H9 (cell line): ENCODE data around the gene NOL9. TPM values are rescaled to one million over a fixed set of nuclear protein-coding genes. Genes with fewer than 3 reads are reported as not detected.

Experiments
- DNase-seq: peaks from one replicate; pipeline ENCODE4 v3.0.0-alpha.2; 2017
- H2AFZ ChIP-seq: one replicate; pipeline ENCODE4 v1.6.1; 2013; ENCODE audit warnings: mild to moderate bottlenecking, low read length, control low read depth, moderate library complexity
- H2AK5ac ChIP-seq: 2 replicates; pipeline ENCODE4 v1.6.1; 2013; ENCODE audit warnings: low read length, control low read depth, mixed read lengths; ENCODE audit not compliant: insufficient read length
- H2BK120ac ChIP-seq: one replicate; pipeline ENCODE4 v1.6.1; 2013; ENCODE audit warnings: low read depth, mild to moderate bottlenecking, low read length, control low read depth, inconsistent platforms; ENCODE audit not compliant: poor library complexity, severe bottlenecking
- H2BK12ac ChIP-seq: 2 replicates; pipeline ENCODE4 v1.6.1; 2013; ENCODE audit warnings: low read length, control low read depth, mixed read lengths, low read depth; ENCODE audit not compliant: insufficient read length
- H2BK15ac ChIP-seq: 2 replicates; pipeline ENCODE4 v1.6.1; 2013; ENCODE audit warnings: low read depth, low read length, control low read depth
- H2BK20ac ChIP-seq: one replicate; pipeline ENCODE4 v1.6.1; 2013; ENCODE audit warnings: low read depth, mild to moderate bottlenecking, low read length, control low read depth, inconsistent platforms; ENCODE audit not compliant: poor library complexity, severe bottlenecking
- H2BK5ac ChIP-seq: 2 replicates; pipeline ENCODE4 v1.6.1; 2013; ENCODE audit warnings: low read length, control low read depth, mixed read lengths; ENCODE audit not compliant: insufficient read length
- H3K14ac ChIP-seq: 2 replicates; pipeline ENCODE4 v1.6.1; 2013; ENCODE audit warnings: low read length, control low read depth; ENCODE audit not compliant: insufficient read depth
- H3K18ac ChIP-seq: 2 replicates; pipeline ENCODE4 v1.6.1; 2013; ENCODE audit warnings: low read depth, mild to moderate bottlenecking, mixed read lengths, low read length, control low read depth; ENCODE audit not compliant: insufficient read length
- H3K23ac ChIP-seq: 2 replicates; pipeline ENCODE4 v1.6.1; 2013; ENCODE audit warnings: low read length, control low read depth, mixed read lengths, low read depth; ENCODE audit not compliant: insufficient read length
- H3K23me2 ChIP-seq: 2 replicates; pipeline ENCODE4 v1.6.1; 2013; ENCODE audit warnings: low read depth, mild to moderate bottlenecking, mixed read lengths, low read length, control low read depth; ENCODE audit not compliant: insufficient read length, poor library complexity, severe bottlenecking
- H3K27ac ChIP-seq: 2 replicates; pipeline ENCODE4 v1.5.1; 2013; ENCODE audit warnings: low read length, control low read depth, mixed read lengths, low read depth; ENCODE audit not compliant: insufficient read length
- H3K27me3 ChIP-seq: 2 replicates; pipeline ENCODE4 v1.6.1; 2013; ENCODE audit warnings: low read length, control low read depth, inconsistent platforms; ENCODE audit not compliant: insufficient read depth
- H3K4ac ChIP-seq: 2 replicates; pipeline ENCODE4 v1.6.1; 2013; ENCODE audit warnings: low read depth, mild to moderate bottlenecking, control low read depth, inconsistent platforms, low read length, moderate library complexity
- H3K4me1 ChIP-seq: 2 replicates; pipeline ENCODE4 v1.6.1; 2013; ENCODE audit warnings: low read length, control low read depth, inconsistent platforms; ENCODE audit not compliant: insufficient read depth
- H3K4me2 ChIP-seq: 2 replicates; pipeline ENCODE4 v1.6.1; 2013; ENCODE audit warnings: low read length, control low read depth, mixed read lengths; ENCODE audit not compliant: insufficient read length, insufficient read depth
- H3K56ac ChIP-seq: 2 replicates; pipeline ENCODE4 v1.6.1; 2013; ENCODE audit warnings: low read depth, mild to moderate bottlenecking, mixed read lengths, low read length, control low read depth; ENCODE audit not compliant: insufficient read length
- H3K79me1 ChIP-seq: 2 replicates; pipeline ENCODE4 v1.6.1; 2013; ENCODE audit warnings: low read depth, mild to moderate bottlenecking, moderate library complexity, low read length, control low read depth, inconsistent platforms; ENCODE audit not compliant: insufficient read depth, poor library complexity, severe bottlenecking
- H3K79me2 ChIP-seq: 2 replicates; pipeline ENCODE4 v1.6.1; 2013; ENCODE audit warnings: low read length, control low read depth, inconsistent platforms; ENCODE audit not compliant: insufficient read depth
- H3K9ac ChIP-seq: 2 replicates; pipeline ENCODE4 v1.6.1; 2013; ENCODE audit warnings: low read length, control low read depth, mixed read lengths; ENCODE audit not compliant: insufficient read length; ENCODE audit errors: extremely low read depth
- H3K9me3 ChIP-seq: one replicate; pipeline ENCODE4 v1.6.1; 2013; ENCODE audit warnings: low read depth, low read length, inconsistent platforms; ENCODE audit not compliant: control insufficient read depth
- H3T11ph ChIP-seq: one replicate; pipeline ENCODE4 v1.6.1; 2013; ENCODE audit warnings: mild to moderate bottlenecking, low read length, control low read depth, inconsistent platforms
- H4K20me1 ChIP-seq: one replicate; pipeline ENCODE4 v1.6.1; 2013; ENCODE audit not compliant: control insufficient read depth, insufficient read length, insufficient read depth
- H4K5ac ChIP-seq: 2 replicates; pipeline ENCODE4 v1.6.1; 2013; ENCODE audit warnings: low read depth, mild to moderate bottlenecking, mixed read lengths, low read length, control low read depth; ENCODE audit not compliant: insufficient read length
- H4K8ac ChIP-seq: replicated peaks from 2 replicates; pipeline ENCODE4 v1.6.1; 2013; ENCODE audit warnings: low read length, control low read depth, mixed read lengths, low read depth; ENCODE audit not compliant: insufficient read length
- H4K91ac ChIP-seq: 2 replicates; pipeline ENCODE4 v1.6.1; 2013; ENCODE audit warnings: low read depth, mild to moderate bottlenecking, moderate library complexity, mixed read lengths, low read length, control low read depth; ENCODE audit not compliant: insufficient read length
- H3K27ac Mint-ChIP-seq, 3 experiments: 2 replicates in 2 of 3; 3 replicates in 1 of 3; pipeline ENCODE4 v1.8.0; 2020 to 2021; ENCODE audit warnings: mixed read lengths in 3 of 3, mild to moderate bottlenecking in 1 of 3, moderate library complexity in 1 of 3
- H3K27me3 Mint-ChIP-seq: 2 replicates; pipeline ENCODE4 v1.8.0; 2021; ENCODE audit warnings: low read depth, mild to moderate bottlenecking, moderate library complexity, mixed read lengths
- H3K36me3 Mint-ChIP-seq, 3 experiments: 2 replicates in 2 of 3; 3 replicates in 1 of 3; pipeline ENCODE4 v1.8.0; 2020 to 2021; ENCODE audit warnings: low read depth in 3 of 3, mixed read lengths in 3 of 3; ENCODE audit not compliant: insufficient read depth in 1 of 3
- H3K4me1 Mint-ChIP-seq, 2 experiments: 2 replicates each; pipeline ENCODE4 v1.8.0; 2020; ENCODE audit warnings: mixed read lengths in 2 of 2
- H3K4me3 Mint-ChIP-seq, 2 experiments: 2 replicates in 1 of 2; 3 replicates in 1 of 2; pipeline ENCODE4 v1.8.0; 2020 to 2021; ENCODE audit warnings: mild to moderate bottlenecking in 2 of 2, mixed read lengths in 2 of 2, moderate library complexity in 1 of 2
- H3K9me3 Mint-ChIP-seq, 2 experiments: 2 replicates in 1 of 2; 3 replicates in 1 of 2; pipeline ENCODE4 v1.8.0; 2020; ENCODE audit warnings: mild to moderate bottlenecking in 2 of 2, mixed read lengths in 2 of 2, moderate library complexity in 1 of 2
- CTCF ChIP-seq: fragments of 200-600 bp; sonication (generic); conservative IDR thresholded peaks from 3 replicates; pipeline ENCODE4 v1.8.0; 2021; ENCODE audit warnings: antibody characterized with exemption, mild to moderate bottlenecking
- WGBS: extraction: QIAGEN DNeasy Blood & Tissue Kit; methylation state at CpG from one replicate; pipeline ENCODE4 v1.1.7; 2013; ENCODE audit warnings: missing lambda C conversion rate, low lambda C conversion rate, mixed read lengths; ENCODE audit not compliant: insufficient read length; ENCODE audit errors: extremely low coverage; 5-methylcytosine and 5-hydroxymethylcytosine counted together
- total RNA-seq: library from RNA; stranded (reverse); gene quantifications from 2 replicates; pipeline ENCODE4 v1.2.1, GENCODE V29; 2021

The NOL9 gene
- total RNA-seq, 1 experiment from 2014 or later, result 50.4 TPM

- H2BK5ac ChIP-seq, result no peak overlapping the region
- no peaks in the 10 kb centered on the region for H3K4me1 ChIP-seq
- H3K27ac ChIP-seq, result no peak overlapping the region
- Mint-ChIP-seq H3K27me3 (no peaks in the 10 kb centered on the region), H3K4me1 (0 out of 4 replicates have a peak, but pooled peaks cover 0 to 2% of the 10 kb centered on the region in 2 experiments), H3K4me3 (no peak overlapping the region), H3K36me3 (peaks cover 23 to 77% (median 59%) of the 10 kb centered on the region in 3 experiments; a peak in 6 of 7 replicates), H3K27ac (no peak overlapping the region), H3K9me3 (no peaks in the 10 kb centered on the region)
- H3K9ac ChIP-seq, result no peak overlapping the region
- no peaks in the 10 kb centered on the region; the same call in 1 of the 2 replicates for H3K79me2 ChIP-seq
- H3K4ac ChIP-seq, result no peak overlapping the region
- no peak for DNase-seq
- no peak overlapping the region for H2AFZ ChIP-seq
- no peak overlapping the region for H3K23ac ChIP-seq
- no peak overlapping the region for H2BK20ac ChIP-seq
- H3K9me3 ChIP-seq, result no peaks in the 10 kb centered on the region
- WGBS, result no CpG with 5 or more reads among the region's 15 CpGs
- no peak overlapping the region for H2BK15ac ChIP-seq
- H4K8ac ChIP-seq, result no peak overlapping the region
- H3T11ph ChIP-seq, result no peak overlapping the region
- no peaks in the 10 kb centered on the region for H3K23me2 ChIP-seq
- no peak overlapping the region for H4K91ac ChIP-seq
- no peak overlapping the region for H2BK12ac ChIP-seq
- H3K27me3 ChIP-seq, result no peaks in the 10 kb centered on the region
- H3K4me2 ChIP-seq, result no peak overlapping the region
- no peak overlapping the region for H3K56ac ChIP-seq
- H2AK5ac ChIP-seq, result no peak overlapping the region
- H3K14ac ChIP-seq, result no peak overlapping the region
- no peak overlapping the region for H2BK120ac ChIP-seq
- no peaks in the 10 kb centered on the region for H3K79me1 ChIP-seq
- no peak overlapping the region for H3K18ac ChIP-seq
- TF ChIP-seq CTCF, result no peak
- H4K20me1 ChIP-seq, result no peaks in the 10 kb centered on the region
- no peak overlapping the region for H4K5ac ChIP-seq
Measured at GRCh38 chr1:6593810-6594209, 39.5 kb upstream of the NOL9 start.
